22Rv1 (cell line): ENCODE data around the gene NOS1AP.

ENCODE experiments used
- CTCF ChIP-seq: fragments of 450-650 bp; IDR thresholded peaks from 2 replicates; pipeline ENCODE4 v1.5.1; 2017; ENCODE audit warnings: mild to moderate bottlenecking
- ZFX ChIP-seq: fragments of 450-650 bp; IDR thresholded peaks from 2 replicates; pipeline ENCODE4 v1.6.1; 2017; ENCODE audit warnings: antibody characterized with exemption, borderline replicate concordance

GRCh38 chr1:162217706-162218105, 148.2 kb downstream of the NOS1AP start:
- TF ChIP-seq CTCF (no peak), ZFX (no peak)
